KBM-7 (cell line): ENCODE data around the gene PRKAG2.

Source experiments
- DNase-seq: peaks from one replicate; pipeline ENCODE4 v3.0.0-alpha.2; 2015
- in situ Hi-C: fragments of 300-500 bp; cut with MboI; formaldehyde crosslinking; loops from 2 replicates; pipeline ENCODE4 v1.14.3; 2020; ENCODE audit warnings: low sequenced_read_pairs, low pct_unique_long_range_greater_than_20kb, mixed read lengths

Gene PRKAG2

DNA sequence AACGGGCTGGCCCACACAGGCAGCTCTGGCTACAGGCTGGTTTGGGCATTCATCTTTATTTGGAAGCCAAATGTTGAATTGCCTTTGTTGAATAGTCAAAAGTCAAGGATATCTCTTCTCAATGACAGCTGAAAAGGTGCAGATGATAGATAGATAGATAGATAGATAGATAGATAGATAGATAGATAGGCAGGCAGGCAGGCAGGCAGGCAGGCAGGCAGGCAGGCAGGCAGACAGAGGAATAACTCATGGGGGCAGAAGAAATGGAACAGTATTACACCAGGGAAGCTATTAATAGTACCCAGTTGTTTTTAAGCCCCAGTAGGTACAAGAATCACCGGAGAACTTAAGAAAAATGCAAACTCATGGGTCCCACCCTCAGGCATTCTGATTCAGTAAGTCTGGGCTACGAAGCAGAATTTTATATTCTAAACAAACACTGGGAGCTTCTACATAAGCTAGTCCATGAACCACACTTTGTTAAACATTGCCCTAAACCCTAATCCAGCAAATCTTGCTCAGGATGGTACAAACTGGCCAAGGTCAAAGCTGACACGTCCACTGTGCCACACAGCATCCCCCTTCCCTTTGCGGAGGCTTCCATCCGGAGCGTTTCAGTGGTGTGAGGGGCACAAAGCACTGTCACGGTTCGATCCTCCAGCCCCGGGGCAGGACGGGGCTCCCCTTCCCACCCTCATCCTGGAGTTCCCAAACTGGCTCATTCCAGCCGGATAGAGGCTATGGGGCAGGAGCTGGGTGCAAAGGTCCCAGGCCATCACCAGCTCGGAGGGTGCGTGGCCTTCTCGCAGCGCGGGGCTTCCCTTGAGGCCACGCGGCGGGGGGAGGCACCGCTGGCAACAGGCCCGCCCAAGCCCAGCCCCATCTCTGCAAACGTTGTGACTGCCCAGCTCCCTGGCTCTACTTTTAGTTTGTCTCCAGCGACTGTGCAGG is 6.7 kb downstream of the PRKAG2 start:
- DNase-seq = no peak
- in situ Hi-C loops = no loop called here

DNA sequence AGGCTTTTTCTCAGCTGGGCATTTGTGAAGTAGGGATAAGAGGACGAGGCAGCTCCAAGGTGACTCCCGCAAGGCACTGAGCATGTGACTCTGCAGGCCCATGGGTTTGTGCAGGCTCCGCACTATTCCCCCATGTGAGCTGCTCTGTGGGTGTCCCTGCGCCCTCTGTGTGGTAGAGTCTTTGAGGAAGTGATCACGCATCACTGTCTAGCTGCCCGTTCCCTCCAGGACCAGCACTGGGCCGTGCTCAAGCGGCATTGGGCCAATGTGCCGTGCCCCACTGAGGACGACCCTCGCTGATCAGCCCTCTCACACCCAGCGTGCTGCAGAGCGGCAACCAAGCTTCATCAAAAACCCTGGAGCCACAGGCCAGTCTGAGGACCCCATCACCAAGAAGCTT is 7.5 kb downstream of the PRKAG2 start:
- in situ Hi-C loops = no loop called here
- DNase-seq = no peak

DNA sequence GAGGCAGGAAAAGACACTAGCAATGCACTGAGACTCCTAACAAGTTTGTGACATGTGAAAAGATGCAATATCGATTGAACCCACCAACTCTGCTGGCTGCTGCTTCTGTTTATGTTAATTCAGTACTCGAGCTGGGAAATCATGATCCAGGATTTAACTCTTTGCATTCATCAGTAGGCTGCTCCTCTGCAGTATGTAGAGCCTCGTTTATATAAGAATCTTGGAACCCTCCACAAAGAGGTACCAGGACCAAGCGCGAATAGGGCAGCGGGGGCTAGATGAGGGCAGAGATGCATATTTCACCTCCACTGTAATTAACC is 7.8 kb downstream of the PRKAG2 start:
- in situ Hi-C loops = no loop called here
- DNase-seq = no peak

- DNase-seq = no peak
- in situ Hi-C loops = no loop called here
Observed at GRCh38 chr7:151868396-151869108, 8.4 kb downstream of the PRKAG2 start.

GRCh38 chr7:151867912-151868311 is 9.0 kb downstream of the PRKAG2 start:
- no peak for DNase-seq
- in situ Hi-C loops = no loop called here

GRCh38 chr7:151866761-151867655 is 9.9 kb downstream of the PRKAG2 start:
- DNase-seq = no peak
- in situ Hi-C loops = no loop called here

DNA sequence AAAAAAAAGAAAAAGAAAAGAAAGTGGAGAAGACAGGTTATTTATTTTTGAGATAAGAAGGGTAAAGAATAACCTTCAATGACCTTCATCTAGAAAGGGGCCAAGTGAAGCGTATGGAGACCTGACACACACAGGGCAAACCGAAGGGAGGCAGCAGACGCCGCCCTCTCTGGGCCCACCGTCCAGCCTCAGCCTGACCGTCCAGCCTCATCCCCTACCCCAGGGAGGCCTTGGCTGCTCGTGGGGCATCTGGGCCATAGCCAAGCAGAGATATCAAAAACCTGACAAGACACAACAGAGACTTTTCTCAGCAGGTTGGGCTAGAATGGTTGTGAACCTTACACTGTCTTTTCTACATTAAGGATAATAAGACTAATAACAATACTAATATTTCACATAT is 10.9 kb downstream of the PRKAG2 start:
- in situ Hi-C loops = no loop called here

GRCh38 chr7:151865070-151865670 is 11.7 kb downstream of the PRKAG2 start:
- DNase-seq = no peak
- in situ Hi-C loops = no loop called here

More for the DNA sequence above, 10.9 kb downstream of the PRKAG2 start:
- DNase-seq = no peak

- in situ Hi-C loops = no loop called here
- no peak for DNase-seq
Observed at GRCh38 chr7:151864561-151864960, 12.4 kb downstream of the PRKAG2 start.

DNA sequence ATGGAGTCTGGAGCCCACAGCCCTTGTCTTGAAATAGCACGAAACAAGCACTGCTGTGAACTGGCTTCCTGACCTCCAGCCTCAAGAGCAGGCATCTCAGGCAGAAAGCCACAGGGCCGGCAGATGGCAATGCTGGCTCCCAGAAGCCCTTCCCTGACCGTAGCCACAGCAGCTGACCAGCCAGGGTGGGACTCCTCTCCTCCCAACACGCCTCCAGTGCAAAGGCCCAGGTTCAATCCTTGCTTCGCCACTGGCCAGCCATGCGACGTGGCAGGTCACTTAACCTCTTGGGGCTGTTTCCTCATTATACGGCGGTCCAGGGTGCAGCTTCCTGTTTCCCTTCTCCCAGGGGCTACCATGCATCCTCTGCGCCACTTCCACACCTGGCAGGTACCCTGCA is 12.8 kb downstream of the PRKAG2 start:
- in situ Hi-C loops = no loop called here

GRCh38 chr7:151863386-151864079 is 13.4 kb downstream of the PRKAG2 start:
- in situ Hi-C loops = no loop called here
- DNase-seq = no peak

More for the DNA sequence above, 12.8 kb downstream of the PRKAG2 start:
- DNase-seq = no peak

DNA sequence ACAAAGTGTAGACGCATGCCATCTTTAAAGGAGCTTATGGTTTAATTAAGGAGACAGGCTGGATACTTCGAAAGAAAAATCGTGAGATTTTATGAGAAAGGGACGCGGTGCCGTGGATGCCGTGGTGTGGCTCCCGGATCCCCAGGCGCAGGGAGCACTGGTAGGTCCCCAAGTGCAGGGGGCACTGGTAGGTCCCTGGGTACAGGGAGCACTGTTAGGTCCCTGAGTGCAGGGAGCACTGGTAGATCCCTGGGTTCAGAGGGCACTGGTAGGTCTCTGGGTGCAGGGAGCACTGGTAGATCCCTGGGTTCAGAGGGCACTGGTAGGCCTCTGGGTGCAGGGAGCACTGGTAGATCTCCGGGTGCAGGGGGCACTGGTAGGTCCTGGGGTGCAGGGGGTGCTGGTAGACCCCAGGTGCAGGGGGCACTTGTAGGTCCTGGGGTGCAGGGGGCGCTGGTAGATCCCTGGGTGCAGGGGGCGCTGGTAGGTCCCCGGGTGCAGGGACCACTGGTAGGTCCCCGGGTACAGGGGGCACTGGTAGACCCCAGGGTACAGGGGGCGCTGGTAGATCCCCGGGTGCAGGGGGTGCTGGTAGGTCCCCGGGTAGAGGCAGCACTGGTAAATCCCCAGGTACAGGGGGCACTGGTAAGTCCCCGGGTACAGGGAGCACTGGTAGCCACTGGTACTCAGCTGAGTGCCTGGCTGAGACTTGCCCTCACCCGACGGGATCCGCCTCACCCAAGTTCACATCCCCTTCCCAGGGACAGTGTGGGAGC is 14.1 kb downstream of the PRKAG2 start:
- in situ Hi-C loops = no loop called here

DNA sequence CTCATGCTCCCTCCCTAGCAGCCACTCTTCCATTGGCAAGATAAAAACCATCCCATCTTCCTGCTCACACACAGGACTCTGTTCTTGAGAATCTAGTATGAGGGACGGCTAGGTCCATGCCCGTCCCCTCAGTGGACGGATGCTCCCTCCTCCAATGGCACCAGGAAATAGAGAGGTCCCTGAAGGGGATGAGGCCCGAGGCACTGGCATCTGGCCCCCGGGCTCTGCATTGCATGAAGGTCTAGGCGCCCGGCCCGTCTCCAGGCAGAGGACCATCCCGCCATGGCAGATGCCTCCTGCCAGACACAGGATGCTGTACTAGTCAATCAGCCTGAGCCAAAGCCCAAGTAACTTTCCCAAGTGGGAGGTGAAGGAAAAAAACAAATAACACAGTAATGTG is 15.0 kb downstream of the PRKAG2 start:
- in situ Hi-C loops = no loop called here

More for the DNA sequence above, 14.1 kb downstream of the PRKAG2 start:
- no peak for DNase-seq

GRCh38 chr7:151860771-151861170 is 16.1 kb downstream of the PRKAG2 start:
- in situ Hi-C loops = no loop called here
- DNase-seq = no peak

More for the DNA sequence above, 15.0 kb downstream of the PRKAG2 start:
- no peak for DNase-seq

- in situ Hi-C loops = no loop called here
- DNase-seq = no peak
Observed at GRCh38 chr7:151859948-151860685, 16.8 kb downstream of the PRKAG2 start.

- no peak for DNase-seq
Observed at GRCh38 chr7:151859111-151859947, 17.6 kb downstream of the PRKAG2 start.

More at GRCh38 chr7:151859111-151859947, 17.6 kb downstream of the PRKAG2 start:
- in situ Hi-C loops = no loop called here
